VCaP (cell line): ENCODE measurements around the gene PCID2.
A peak's percentile ranks its signal among the peaks of the same experiment; 100 is the strongest.

ENCODE experiments used
- H3K27ac ChIP-seq: fragments of 450-650 bp; 2 replicates; pipeline ENCODE4 v1.5.1; 2017
- TF ChIP-seq, protein P1 (sequence below): fragments of 450-650 bp; conservative IDR thresholded peaks from 2 replicates; pipeline ENCODE4 v1.5.1; 2017; ENCODE audit warnings: mild to moderate bottlenecking, moderate library complexity

PCID2 gene

DNA sequence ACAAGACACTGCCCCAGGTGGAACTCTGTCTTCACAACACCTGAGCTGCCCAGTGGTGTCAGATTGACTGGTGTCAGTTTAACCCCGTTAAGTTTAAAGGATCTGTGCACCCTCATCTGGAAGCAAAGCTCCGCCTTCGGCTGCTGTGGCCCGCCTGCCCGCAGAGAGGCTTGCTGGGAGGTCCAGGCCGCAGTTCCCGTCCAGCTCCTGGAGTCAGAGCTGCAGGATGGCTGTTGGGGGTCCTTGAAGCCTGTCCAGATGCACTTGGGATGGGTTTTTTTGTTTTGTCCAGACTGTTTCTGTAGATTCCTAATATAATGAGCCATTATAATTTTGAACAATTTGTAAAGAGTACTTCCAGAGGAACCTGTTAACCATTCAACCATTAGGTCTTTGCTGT, 17.0 kb upstream of the PCID2 start:
- TF ChIP-seq, protein P1, sequence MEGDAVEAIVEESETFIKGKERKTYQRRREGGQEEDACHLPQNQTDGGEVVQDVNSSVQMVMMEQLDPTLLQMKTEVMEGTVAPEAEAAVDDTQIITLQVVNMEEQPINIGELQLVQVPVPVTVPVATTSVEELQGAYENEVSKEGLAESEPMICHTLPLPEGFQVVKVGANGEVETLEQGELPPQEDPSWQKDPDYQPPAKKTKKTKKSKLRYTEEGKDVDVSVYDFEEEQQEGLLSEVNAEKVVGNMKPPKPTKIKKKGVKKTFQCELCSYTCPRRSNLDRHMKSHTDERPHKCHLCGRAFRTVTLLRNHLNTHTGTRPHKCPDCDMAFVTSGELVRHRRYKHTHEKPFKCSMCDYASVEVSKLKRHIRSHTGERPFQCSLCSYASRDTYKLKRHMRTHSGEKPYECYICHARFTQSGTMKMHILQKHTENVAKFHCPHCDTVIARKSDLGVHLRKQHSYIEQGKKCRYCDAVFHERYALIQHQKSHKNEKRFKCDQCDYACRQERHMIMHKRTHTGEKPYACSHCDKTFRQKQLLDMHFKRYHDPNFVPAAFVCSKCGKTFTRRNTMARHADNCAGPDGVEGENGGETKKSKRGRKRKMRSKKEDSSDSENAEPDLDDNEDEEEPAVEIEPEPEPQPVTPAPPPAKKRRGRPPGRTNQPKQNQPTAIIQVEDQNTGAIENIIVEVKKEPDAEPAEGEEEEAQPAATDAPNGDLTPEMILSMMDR: no peak
- H3K27ac ChIP-seq: no peak overlapping the region

DNA sequence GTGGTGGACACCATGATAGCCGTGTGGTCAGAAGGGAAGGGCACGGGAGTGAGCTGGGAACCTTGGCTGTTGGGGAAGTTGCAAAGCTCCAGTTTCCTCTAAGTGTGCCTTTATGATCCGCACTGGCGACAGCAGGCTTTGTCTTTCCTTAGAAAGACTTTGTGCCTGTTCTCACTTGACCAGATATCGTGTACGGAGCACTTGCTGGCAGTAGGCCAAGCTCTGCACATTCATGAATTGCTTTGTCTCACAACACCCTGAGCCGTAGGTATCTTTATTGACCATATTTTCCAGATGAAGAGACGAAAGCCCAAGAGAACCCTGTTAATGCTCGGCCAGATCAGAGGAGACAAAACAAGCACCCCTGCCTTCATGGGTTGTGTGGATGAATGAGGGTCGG, 16.0 kb upstream of the PCID2 start:
- H3K27ac ChIP-seq: peak overlapping the region; percentile 15; the same call in 1 of the 2 replicates
- TF ChIP-seq, protein P1: no peak

DNA sequence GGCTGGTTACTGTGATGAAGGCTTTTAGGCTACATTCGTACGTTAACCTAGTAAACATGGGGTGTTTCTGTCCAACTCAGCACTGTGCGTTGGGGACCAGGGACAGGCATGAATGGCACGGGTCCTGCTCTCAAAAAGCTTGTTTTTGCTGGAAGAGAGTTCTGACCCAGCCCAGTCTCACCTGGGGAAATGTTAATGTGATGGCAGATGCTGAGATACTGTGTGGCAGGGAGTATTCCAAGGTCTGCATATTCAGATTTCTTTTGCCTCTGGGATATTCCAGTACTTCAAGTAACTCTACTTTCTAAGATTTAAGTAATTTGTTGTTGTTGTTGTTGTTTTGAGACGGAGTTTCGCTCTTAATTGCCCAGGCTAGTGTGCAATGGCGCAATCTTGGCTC, 14.6 kb upstream of the PCID2 start:
- H3K27ac ChIP-seq: no peak overlapping the region
- TF ChIP-seq, protein P1: no peak

DNA sequence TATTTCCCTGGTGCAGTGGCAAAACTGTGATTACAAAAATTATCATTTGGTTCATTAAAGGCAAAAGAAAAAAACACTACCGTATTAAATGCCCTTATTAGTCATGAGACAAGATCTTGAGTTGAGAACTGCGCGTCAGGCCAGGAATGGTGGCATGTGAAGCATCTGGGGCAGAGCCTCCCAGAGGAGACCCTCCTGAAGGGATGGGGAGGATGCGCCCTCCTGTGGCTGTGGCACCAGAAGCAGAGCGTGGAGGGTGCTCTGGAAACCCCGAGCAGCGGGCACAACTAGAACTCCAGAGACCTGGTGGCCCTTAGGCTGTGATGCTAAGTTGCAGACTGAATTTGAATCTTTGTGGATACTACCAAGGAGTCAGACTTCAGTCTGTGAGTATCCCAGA, 12.4 kb upstream of the PCID2 start:
- TF ChIP-seq, protein P1: no peak
- H3K27ac ChIP-seq: no peak overlapping the region

DNA sequence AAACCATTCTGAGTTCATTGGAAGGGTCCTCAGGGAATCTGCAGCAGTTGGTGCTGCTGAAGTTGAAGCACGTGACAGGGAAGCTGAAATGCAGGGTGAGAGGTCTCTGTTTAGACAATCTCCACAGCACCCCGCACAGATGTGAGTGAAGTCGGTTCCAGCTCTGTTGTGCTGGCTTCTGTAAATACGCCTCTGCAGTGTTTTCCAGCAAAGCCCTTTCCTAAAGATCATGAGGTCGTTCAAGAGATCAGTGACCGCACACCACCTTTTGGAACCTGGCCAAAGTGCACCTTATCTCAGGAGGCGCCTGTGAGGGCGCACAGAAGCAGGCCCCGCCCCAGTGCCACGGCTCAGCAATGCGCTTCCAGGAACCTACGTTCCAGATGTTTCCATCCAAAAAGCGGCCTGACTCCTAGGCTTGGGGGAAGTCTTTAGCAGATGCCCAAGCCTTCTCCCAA, 11.7 kb upstream of the PCID2 start:
- H3K27ac ChIP-seq: no peak overlapping the region
- TF ChIP-seq, protein P1: no peak

DNA sequence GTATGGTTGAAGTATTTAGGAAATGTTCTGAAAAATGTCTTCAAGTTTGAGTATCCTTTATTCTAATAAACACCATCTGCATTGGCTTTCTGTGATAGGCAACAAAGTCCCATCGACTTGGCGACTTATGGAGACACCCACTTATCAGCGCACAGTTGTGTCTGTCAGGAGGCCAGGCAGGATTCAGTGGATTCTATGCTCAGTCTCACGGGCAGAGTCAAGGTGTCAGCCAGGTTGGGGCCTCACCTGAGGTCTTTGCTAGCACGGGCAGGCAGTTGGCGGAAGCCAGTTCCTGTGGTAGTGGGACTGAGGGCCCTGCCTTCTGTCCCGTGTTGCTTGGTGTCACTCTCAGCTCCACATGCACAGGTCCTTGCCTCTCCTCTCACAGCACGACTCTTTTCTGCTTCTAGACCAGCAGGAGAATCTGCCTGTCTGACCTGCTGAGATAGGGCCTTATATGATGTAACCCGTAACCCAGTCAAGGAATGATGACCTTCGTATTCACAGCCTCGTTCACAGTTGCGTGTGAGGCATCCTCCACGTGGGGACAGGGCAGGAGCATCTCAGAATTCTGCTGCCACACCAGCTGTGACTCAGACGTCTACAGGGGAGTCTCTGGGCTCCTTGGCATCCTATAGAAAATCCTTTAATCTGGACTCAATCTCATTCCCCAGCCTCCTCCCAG, 10.9 kb upstream of the PCID2 start:
- H3K27ac ChIP-seq: no peak overlapping the region
- TF ChIP-seq, protein P1: no peak

DNA sequence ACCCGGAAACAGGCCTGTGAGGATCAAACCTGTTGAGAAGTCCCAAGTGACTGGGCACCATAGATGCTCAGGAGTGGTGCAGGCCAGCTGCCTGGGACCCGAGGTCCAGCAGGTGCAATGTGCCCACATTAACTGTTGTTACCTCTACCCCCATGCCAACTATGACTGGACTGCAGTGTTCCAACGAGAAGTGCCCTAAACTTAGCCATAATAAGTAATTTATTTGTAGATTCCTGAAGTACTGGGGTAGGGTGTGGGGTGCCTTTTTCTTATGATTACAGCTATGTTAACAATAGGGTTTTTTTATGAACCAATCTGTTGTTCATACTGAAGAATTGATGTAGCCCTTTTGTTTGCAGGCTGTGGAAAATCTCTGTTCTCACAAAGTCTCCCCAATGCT, 10.1 kb upstream of the PCID2 start:
- TF ChIP-seq, protein P1: no peak
- no peak overlapping the region for H3K27ac ChIP-seq
